ENCODE data around the gene RAB11FIP4.

The RAB11FIP4 gene

DNA sequence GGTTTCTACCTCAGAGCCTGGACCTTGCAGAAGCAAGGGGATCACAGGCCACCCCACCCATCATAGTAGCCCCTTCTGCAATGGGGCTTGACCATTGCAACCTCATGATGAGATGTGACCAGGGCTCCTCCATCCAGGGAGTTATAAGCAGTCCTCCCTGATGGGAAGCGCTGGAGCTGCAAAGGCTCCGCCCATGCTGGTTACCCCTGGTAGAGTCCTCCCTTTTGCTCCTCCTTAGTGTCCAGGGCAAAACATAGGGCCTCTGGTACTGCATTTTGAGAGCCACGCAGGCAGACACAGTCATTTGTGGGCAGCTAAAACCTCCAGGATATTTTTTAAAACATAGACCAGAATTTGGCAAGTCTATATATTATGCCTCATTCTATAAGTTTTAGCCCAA lies 161.1 kb downstream of the RAB11FIP4 start:
- no peak for DNase-seq

DNA sequence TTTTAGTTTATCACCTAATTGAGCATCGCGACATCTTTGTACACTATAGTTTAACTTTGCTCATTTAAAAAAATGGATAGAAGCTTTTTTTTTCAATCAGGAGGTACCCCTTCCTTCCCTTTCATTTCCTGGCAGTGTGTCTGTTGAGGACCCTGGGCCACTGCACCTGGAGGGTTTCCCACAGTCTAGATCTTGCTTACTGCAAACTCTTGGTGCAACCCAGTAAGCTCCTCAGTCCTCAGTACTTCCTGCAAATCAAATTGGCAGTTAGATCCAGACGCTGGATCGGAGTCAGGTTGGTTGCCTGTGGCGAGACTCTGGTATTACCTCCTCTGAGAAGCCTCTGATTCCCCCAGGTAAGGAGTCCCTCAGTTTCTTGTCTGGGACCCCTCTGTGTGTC lies 162.0 kb downstream of the RAB11FIP4 start:
- DNase-seq: no peak

DNA sequence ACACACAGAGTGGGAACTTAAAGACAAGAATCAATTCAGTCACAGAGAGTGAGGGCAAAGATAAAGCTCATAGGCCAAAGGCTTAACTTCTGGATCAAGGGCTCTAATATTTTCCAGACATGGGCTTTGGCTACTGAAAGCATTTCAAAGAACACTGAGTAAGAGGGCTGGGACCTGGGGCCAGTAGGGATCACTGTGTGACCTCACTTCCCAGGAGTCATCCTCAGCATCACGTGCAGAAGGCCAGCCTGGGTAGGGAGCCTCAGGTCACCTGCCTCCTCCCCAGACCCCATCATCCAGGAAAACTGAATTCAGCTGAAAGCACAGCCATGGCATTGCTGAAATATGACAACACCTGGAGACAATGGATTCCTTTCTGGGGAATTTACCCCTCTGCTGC lies 163.5 kb downstream of the RAB11FIP4 start:
- no peak for DNase-seq

DNA sequence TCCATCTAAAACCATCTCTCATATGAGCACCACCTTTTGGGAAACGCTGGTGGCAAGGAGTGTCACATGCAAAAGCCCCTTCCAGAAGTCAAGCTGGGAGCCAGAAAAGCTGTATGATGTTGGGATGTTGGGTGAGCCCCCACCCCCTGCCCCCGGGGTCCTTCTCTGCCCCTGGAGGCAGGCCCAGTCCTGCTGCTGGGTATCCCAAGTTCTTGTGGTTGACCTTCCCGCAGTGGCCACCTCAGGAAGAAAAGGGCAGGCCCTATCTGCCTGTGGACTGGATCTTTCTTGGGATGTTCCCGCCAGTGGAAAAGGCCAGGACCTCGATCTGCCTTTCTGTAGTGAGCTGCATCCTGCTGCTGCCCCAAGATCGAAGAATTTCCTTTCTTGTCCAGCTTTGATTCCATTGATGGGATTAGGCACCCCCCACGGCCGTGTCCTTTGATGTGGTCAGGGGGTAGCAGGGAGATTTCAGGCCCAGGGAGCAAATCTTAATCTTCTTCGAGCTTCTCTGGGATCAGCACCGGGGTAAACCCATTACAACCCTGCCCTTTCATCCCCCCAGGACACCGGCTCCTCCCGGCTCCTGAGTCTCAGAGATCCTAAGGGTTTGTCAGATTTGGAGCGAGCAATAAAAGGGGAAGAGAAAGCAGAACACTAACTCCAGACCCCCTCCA lies 165.6 kb downstream of the RAB11FIP4 start:
- no peak for DNase-seq

DNA sequence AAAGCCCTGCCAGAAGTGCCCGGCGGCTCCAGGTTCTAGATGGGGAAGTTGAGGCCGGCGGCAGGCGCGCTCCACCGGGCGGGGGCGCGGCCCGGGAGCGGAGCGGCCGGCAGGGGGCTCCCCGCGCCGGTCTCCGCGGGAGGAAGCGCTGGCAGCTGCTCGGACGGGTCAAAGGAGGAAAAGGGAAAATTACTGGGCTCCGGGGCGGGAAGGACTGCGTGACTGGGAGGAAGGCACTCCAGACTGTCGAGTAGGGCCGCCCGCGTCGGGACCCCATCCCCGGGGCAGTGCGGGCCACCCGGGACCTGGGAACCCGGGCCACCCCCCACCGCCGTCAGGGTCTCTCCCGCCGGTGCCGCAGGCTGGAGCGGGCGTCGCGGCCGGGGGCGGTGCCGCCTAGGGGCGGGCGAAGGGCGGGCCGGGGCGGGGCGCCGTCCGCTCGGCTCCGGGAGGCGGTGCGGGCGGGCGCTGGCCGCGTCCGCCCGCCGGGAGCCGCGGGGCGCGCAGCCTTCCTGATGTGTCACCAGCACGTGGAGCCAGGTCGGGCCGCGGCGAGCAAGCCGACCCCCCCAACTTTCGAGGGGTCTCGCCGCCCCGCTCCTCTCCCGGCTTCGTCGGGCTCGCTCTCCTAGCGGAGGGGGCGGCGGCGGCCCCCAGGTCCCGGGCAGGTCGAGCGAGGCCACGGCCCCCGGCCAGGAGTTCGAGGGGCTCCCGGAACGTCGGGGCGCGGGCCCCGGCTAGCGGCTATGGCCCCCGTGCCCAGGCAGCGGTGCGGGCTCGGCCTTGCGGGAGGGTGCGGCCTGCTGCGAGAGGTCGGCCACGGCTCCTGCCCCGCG lies 167.5 kb downstream of the RAB11FIP4 start:
- peak; percentile 89 for DNase-seq

DNA sequence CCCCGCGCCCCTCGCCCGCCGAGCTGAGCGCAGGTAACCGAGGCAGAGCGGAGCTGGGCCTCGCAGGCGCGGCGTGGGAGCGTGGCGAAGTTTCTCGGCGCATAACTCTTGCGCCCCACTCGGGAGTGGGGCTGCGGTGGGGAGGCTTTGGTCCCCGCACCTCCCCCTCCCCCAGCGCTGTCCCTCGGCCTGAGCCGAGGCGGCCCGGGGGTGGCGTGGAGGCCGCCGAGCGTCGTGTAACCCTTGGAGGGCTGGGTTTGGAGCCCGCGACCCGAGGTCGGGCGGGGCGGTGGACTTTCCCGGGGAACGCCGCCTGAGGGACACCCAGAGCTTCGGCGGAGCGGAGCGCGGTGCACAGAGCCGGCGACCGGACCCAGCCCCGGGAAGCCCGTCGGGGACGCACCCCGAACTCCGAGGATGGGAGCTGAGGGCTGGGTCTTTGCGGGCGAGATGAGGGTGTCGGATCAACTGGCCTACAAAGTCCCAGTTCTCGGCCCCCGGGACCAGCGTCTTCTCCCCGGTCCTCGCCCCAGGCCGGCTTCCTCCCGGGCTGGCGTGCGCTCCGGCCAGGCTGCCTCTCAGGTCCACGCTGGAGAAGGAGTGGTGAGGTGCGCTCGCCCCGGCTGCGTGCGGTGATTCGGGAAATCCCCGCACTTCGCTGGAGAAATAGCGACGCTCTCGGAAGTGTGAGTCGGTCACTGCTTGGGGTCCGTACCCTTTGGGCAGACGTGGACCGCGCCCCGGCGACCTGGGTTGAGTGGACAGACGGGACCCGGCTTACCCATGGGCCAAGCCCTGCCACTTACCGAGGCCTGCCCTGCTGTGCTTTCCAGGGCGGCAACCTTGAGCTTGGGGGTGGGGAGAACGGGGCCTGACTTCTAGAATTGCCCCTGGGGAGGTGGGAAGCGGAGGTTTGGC lies 168.4 kb downstream of the RAB11FIP4 start:
- DNase-seq: no peak

DNA sequence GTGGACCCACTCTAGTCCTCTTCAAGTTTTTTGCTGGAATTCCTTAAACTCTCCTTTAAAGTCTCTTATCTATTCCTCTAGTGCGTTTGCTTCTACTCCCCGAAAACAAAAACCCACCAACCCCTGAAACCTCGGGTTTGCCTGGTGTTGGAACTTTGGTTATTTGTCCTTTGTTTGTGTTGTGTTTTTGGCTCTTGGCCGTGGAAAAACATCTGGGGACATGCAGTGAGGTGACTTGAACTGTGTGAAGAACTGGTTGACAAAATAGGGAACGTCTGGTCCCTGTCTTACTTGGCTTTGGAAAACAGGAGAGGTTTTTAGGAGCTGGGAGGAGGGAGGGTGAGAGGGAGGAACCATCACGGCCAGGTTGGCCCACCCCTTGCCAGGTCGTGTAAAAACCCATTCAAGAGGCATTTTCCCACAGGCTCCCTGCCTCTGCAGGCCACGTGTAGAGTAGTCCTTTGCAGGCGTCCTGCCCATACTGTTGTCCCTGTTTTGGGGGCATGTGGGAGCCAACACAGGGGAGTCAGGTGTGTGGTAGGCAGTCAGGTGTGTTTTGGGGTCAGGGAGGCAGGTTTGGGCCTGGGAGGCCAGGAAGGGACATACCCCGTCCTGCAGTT lies 169.3 kb downstream of the RAB11FIP4 start:
- DNase-seq: no peak

DNA sequence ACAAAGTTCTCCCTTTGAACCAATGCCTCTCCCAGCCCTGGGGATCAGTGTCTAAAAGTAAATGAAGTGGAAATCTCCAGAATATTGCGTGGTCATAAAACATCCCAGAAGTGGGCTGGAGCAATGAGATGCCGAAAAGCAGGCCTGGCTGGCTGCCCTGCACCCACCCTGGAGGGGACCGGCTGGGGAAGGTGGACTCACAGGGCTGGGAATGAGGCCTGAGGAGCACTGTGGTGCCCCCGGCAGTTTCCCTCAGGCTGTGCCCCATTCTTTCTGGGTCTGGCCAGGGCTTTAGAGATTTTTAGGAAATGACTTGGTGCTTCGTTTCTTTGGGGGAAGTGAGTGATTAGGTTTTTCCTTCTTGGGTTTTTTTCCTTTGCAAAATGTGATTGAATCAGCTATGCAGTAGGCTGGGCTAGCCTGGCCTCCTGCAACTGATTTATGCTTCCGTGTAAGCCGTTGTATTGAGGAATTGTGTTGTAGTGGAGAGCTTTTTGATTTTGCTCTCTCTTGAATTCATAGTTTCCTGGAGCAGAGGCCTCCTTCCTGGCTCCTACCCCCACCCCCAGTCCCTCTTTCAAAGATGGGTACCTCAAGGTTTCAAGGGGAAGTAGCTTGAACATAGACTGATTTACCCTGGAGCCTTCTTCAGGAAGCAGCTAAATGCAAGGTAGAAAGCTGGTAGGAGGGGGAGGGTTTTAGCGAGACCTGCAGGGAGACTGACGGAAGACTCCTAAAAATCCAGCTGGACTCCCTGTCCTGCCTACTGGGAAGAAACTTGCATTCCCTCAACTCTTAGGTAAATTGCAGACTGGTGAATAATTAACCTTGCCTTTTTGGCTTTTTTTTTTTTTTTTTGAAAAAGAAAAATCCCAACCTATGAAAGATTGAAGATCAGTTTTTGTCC lies 170.2 kb downstream of the RAB11FIP4 start:
- DNase-seq: peak; percentile 47

DNA sequence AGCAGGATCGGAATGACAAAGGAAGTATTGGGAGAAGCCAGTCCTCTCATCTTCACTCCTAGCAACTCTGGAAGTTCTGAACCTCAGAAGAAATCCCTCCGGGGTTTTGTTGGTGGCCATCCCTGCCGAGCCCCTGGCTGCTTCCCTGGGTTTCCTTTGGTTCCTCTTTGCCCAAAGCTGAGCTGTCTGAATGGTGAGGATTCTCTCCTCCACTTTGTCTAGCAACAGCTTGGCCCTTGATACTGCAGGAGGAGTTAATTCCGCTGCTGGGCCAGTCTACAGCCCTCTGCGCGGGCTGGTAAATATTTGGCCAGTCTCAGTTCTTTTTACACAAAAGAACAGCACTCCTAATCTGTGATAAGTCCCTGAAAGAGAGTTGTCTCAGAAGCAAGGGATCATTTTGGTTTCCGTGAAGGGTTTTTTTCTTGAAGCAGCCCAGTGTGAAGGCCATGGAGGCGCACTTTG lies 170.9 kb downstream of the RAB11FIP4 start:
- no peak for DNase-seq

DNA sequence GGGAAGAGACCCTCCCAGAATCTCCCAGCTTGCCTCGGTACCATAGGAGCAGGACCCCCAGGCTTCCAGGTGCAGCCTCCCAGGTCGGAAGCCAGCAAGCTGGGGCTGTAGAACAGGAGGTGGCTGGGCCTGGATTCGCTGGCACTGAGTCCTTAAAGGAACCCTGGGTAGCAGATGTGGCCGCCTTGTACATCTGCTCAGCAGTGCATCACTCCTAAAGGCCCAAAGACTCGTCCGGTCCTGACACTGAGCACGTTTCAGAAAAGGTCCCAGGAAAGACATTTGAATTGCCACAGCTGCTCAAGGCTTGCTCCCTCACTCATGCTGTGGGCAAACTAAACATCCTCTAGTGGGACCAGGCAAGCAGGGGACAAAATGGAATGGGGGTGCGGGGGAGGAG lies 172.8 kb downstream of the RAB11FIP4 start:
- no peak for DNase-seq

DNA sequence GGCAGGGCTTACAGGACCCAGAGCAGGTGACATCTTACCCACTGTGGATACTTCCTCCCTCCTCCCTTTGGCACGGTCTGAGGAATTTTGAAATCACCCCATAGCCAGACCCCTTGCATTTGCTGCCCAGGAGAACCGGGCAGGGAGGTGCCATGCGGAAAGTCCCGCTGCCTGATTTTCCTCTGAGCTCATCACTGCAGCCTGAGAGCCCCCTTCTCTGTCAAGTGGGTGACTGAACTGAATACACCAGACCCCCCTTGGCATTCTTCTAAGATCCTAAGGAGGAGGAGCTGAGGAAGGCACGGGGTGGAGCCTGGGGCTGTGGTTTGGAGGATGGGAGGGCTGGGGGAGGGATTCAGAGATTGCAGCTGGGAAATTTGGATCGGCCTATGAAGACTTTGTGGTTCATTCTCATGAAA lies 173.4 kb downstream of the RAB11FIP4 start:
- DNase-seq: peak; percentile 52

DNA sequence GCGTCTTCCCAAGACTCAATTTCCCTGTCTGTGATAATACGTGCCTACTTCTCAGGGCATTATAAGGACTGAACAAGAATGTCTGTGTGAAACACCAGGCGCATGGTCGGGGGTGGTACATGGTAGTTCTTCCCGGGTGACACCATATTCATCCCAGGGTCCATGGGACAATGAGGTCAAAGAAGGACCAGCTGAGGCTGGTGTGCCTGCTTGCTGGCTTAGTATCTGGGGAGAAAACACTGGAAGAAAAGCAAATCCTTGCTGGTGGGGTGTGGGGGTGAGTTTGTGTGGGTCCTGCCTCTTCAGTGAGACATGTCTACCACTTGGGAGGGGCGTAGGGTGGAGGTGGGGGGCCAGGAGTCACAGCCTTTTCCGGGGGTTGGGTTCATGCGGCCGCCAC lies 174.2 kb downstream of the RAB11FIP4 start:
- no peak for DNase-seq

DNA sequence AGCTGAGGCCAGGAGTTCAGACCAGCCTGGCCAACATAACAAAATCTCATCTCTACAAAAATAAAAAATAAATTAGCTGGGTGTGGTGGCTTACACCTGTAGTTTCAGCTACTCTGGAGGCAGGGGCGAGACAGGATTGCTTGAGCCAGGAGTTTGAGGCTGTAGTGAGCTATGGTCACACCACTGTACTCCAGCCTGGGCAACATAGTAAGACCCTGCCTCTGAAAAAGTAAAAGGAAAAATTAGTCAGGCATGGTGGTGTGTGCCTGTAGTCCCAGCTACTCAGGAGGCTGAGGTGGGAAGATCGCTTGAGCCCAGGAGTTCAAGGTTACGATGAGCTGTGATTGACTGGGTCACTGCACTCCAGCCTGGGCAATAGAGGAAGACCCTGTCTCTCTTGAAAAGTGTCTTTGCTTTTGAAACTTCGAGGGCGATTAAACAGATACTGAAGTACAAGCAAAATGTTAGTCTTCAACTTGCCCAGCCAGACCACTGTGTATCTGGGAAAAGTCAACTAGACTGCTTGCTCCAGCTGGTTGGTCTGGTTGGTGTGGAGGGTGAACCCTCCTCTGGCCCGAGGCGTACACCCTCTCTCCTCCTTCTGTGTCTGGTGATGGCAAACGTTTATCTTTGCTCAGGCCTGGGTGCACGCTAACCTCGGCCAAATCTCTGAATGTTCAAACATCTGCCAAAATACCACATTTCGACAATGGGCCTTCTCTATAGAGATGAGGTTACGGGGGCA lies 174.9 kb downstream of the RAB11FIP4 start:
- no peak for DNase-seq

DNA sequence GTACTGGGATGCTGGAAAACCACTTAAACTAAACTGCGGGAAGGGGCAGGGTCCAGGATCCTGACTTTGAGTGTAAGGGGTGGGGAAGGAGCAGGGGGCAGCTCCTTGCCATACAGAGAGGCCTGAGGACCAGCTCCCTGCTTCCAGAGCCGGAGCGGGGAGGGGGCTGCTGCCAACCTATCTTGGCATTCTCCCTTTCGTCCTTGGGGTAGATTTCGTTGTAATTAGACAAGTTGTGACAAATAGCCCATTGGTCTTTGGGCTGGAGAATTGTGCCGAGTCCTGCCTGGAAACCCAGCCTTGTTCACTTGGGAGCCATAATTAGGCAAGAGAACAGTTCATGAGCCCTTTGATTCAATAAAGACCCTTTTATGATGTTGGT lies 175.5 kb downstream of the RAB11FIP4 start:
- no peak for DNase-seq

DNA sequence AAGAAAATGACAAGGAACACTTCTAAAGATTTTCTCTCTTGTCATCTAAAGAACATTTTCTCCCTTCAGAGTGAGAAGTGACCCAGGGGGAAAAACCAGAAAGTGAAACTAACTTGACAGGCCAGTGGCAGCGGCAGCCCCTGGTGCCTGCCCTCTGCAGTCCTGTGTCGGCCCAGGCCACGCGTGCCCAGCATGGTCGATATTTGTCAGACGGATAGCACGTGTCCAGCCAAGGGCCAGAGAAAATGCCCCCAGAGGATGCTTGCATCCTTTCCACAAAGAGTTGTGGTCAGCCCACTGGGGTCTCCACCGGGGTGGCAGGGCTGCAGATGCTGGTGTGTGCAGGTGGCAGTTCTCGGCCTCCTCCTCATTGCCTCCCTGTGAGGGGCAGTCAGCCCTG lies 176.6 kb downstream of the RAB11FIP4 start:
- no peak for DNase-seq

DNA sequence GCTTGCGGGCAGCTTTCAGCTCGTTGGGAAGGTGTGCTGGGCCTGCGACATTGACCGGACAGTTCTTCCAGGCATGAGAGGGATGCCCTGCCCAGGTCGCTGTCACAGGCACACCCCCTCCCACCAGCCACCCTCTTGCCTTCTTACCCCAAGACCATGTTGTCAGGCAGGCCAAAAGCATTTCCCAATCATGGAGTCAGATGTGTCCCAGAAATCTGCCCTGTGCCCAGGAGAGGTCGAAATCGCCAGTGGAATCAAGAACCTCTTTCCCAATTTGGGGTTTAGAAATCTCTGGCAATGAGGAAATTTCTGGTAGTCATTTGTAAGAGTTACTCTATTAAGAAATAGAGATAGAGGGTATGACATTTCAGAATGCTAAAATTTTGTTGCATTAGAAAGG lies 177.1 kb downstream of the RAB11FIP4 start:
- no peak for DNase-seq

DNA sequence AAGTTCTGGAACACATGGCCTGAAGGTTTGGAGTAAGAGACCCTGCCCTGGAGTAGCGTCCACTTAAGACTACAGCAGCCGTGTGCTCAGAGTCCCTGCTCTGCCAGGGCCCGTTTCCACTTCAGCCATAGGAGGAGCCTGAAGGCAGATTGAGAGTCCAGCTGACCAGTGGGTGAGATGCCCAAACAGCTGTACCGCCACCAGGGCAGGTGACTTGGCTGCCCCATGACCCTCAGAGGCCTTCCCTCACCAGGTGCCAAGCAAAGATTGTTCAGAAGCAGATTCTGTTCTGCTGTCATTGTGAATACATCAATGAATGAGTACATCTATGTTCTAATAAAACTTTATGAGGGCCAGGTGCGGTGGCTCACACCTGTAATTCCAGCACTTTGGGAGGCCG lies 178.8 kb downstream of the RAB11FIP4 start:
- DNase-seq: no peak

DNA sequence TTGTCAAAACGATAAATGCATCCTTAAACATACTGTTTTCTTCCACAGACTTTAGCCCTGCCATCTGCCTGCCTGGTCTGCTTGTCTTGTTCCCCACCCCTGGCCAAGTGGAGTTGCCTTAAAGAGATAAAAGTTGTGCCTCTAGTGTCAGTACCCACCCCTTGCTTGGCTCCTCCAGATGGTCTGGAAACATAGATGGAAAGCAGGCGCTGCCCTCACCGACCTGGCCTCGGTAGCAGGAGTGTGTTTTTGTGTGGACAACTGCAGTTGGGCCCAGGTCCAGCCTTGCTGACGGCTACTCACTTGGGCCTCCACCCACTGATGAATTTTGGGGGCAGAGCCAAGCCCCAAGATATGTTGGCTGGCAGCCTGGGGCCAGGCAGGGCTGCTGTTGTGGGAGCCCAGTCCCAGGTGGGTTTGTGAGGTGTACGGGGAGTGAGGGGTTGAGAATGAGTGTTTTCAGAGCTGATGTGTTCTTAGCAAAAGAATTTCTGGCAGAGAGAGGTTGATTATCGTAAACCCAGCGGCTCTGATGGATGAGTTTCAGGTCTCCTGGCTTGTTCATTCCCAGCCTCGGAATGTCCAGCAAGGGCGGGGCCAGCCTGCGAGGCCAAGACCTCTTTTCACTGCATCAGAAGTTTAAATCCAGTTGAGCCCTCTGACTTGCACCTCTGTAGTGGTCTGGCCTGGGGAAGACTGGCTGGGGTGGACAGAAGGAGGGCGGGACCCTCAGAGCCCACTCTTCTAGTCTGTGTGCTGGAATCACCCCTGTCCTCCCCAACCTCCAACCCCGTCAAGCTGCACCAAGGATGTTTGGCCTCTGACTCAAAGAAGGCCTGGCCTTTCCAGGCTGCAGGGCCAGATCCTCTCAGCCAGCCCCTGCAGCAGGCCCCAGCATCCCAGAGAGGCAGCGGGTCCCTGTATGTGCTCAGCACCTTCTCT lies 179.7 kb downstream of the RAB11FIP4 start:
- peak; percentile 84 for DNase-seq

DNA sequence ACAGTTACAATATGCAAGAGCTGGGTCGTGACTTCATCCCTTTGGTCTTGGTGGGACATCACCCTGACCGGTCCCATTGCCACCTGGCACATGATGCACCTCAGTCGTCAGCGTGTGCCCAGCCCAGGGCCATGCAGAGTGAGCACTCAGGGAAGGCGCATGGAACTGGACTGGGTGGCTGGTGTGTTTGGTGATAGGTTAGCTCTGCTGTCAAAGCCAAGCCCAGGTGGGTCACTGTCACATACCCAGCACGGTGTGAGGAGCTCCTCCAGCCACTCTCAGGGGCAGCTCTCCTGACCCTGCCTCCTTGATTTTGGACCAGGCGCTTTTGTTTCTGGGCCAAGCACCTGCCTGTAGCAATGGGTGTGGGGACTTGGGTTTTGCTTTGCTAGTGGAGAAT lies 180.9 kb downstream of the RAB11FIP4 start:
- no peak for DNase-seq

DNA sequence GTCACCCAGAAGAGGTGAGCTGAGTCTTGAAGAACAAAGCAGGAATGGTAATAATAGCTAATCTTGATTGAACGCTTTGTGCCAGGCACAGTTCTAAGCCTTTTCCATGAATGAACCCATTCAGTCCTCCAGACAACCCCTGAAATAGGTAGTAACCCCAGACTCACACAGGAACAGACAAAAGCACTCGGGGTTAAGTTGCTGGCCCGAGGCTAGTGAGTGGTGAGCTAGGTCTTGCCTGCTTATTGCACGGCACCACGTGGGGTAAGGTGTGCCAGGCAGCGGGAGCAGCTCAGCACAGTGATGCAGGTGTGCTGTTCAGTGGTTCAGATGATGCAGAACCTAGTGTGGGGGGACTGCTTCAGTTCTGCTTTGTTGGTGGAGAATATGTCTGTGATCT lies 181.6 kb downstream of the RAB11FIP4 start:
- no peak for DNase-seq

All from femur (tissue), 1 donor.